Astrocyte (in vitro differentiated cells and primary cell): ENCODE measurements around the gene ME3. TPM values are rescaled to one million over a fixed set of nuclear protein-coding genes. Genes with fewer than 3 reads are reported as not detected.

ENCODE experiments used
- DNase-seq: peaks from one replicate; pipeline ENCODE4 v3.0.0-alpha.2; 2010; ENCODE audit warnings: low read depth
- FAIRE-seq: peaks from 2 replicates; lab custom pipeline; 2011; peaks lifted over from hg19 to GRCh38; lab: Jason Lieb, UNC
- H2AFZ ChIP-seq: 2 replicates; pipeline ENCODE4 v1.6.0; 2012; ENCODE audit warnings: low read depth, low read length, inconsistent platforms
- H3K27ac ChIP-seq: 2 replicates; pipeline ENCODE4 v1.5.1; 2011; ENCODE audit warnings: low read depth, low read length, inconsistent platforms
- H3K27me3 ChIP-seq: 2 replicates; pipeline ENCODE4 v1.6.0; 2011; ENCODE audit warnings: low read length, inconsistent platforms; ENCODE audit not compliant: insufficient read depth
- H3K36me3 ChIP-seq: 2 replicates; pipeline ENCODE4 v1.5.1; 2011; ENCODE audit warnings: low read length, inconsistent platforms; ENCODE audit not compliant: insufficient read depth
- H3K4me1 ChIP-seq: 2 replicates; pipeline ENCODE4 v1.5.1; 2011; ENCODE audit warnings: low read length, inconsistent platforms; ENCODE audit not compliant: insufficient read depth
- H3K4me2 ChIP-seq: 2 replicates; pipeline ENCODE4 v1.6.0; 2012; ENCODE audit warnings: low read length, inconsistent platforms
- H3K4me3 ChIP-seq: 2 replicates; pipeline ENCODE4 v1.5.1; 2011; ENCODE audit warnings: low read depth, mild to moderate bottlenecking, low read length, inconsistent platforms; ENCODE audit not compliant: insufficient read depth
- H3K79me2 ChIP-seq: 2 replicates; pipeline ENCODE4 v1.6.0; 2012; ENCODE audit warnings: mild to moderate bottlenecking, low read length, inconsistent platforms; ENCODE audit not compliant: insufficient read depth
- H3K9ac ChIP-seq: 2 replicates; pipeline ENCODE4 v1.6.0; 2012; ENCODE audit warnings: mild to moderate bottlenecking, low read length, inconsistent platforms
- H3K9me3 ChIP-seq: 2 replicates; pipeline ENCODE4 v1.5.1; 2012; ENCODE audit warnings: low read depth, mild to moderate bottlenecking, low read length, inconsistent platforms; ENCODE audit not compliant: insufficient read depth
- H4K20me1 ChIP-seq: 2 replicates; pipeline ENCODE4 v1.6.0; 2012; ENCODE audit warnings: low read length, inconsistent platforms; ENCODE audit not compliant: insufficient read depth
- H3K27ac Mint-ChIP-seq: one replicate; pipeline ENCODE4 v1.8.0; 2021; ENCODE audit warnings: mild to moderate bottlenecking, mixed read lengths; ENCODE audit not compliant: unreplicated experiment
- H3K27me3 Mint-ChIP-seq: one replicate; pipeline ENCODE4 v1.8.0; 2021; ENCODE audit warnings: low read depth, mixed read lengths; ENCODE audit not compliant: unreplicated experiment
- H3K36me3 Mint-ChIP-seq: one replicate; pipeline ENCODE4 v1.8.0; 2021; ENCODE audit warnings: low read depth, mixed read lengths; ENCODE audit not compliant: unreplicated experiment
- H3K4me1 Mint-ChIP-seq: one replicate; pipeline ENCODE4 v1.8.0; 2021; ENCODE audit warnings: low read depth, mixed read lengths; ENCODE audit not compliant: unreplicated experiment
- H3K4me3 Mint-ChIP-seq: one replicate; pipeline ENCODE4 v1.8.0; 2021; ENCODE audit warnings: mild to moderate bottlenecking, moderate library complexity, mixed read lengths; ENCODE audit not compliant: unreplicated experiment
- H3K9me3 Mint-ChIP-seq: one replicate; pipeline ENCODE4 v1.8.0; 2021; ENCODE audit warnings: mild to moderate bottlenecking, mixed read lengths; ENCODE audit not compliant: unreplicated experiment
- EZH2 ChIP-seq: IDR thresholded peaks from 2 replicates; pipeline ENCODE4 v1.6.1; 2012; ENCODE audit warnings: mild to moderate bottlenecking, low read length, inconsistent platforms; ENCODE audit not compliant: insufficient read depth
- total RNA-seq: library from RNA; stranded (reverse); gene quantifications from 2 replicates; pipeline ENCODE4 v1.2.1, GENCODE V29; 2021
- TF ChIP-seq, protein P1 (sequence below): IDR thresholded peaks from 2 replicates; pipeline ENCODE4 v1.5.1; 2011; ENCODE audit warnings: low read depth, mild to moderate bottlenecking, inconsistent platforms, low read length, moderate library complexity; ENCODE audit not compliant: insufficient read depth

The ME3 gene
- total RNA-seq, 1 donor from 2014 or later, result 28.6 TPM

DNA sequence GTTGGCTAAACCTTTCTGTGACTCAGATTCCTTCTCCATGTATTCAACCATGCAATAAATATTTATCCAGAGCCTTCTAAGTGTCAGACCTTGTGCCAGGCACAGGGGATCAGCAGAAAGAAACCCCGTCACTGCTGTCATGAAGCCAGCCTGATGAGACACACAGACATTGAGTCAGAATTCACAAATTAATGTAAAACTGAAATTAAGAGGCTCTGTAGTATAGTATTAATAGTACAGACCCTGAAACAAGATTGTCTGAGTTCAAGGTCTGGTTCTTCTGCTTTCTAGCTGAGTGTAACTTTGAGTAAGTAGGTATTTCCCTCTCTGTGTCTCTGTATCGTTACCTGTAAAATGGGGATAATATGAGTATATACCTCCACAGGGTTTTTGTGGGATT lies 46.9 kb downstream of the ME3 start:
- no peak for DNase-seq
- no peak overlapping the region for H3K27ac Mint-ChIP-seq
- H3K79me2 ChIP-seq, result no peaks in the 10 kb centered on the region
- peaks cover 26% of the 10 kb centered on the region for H3K4me1 Mint-ChIP-seq
- no peaks in the 10 kb centered on the region for H3K27me3 Mint-ChIP-seq
- H3K4me3 ChIP-seq, result no peak overlapping the region
- H2AFZ ChIP-seq, result no peak overlapping the region
- H3K4me2 ChIP-seq, result no peak overlapping the region
- no peaks in the 10 kb centered on the region for H4K20me1 ChIP-seq
- H3K4me1 ChIP-seq, result peaks cover 23% of the 10 kb centered on the region
- H3K27me3 ChIP-seq, result no peaks in the 10 kb centered on the region
- H3K36me3 ChIP-seq, result no peaks in the 10 kb centered on the region
- no peak overlapping the region for H3K4me3 Mint-ChIP-seq
- TF ChIP-seq, protein P1, sequence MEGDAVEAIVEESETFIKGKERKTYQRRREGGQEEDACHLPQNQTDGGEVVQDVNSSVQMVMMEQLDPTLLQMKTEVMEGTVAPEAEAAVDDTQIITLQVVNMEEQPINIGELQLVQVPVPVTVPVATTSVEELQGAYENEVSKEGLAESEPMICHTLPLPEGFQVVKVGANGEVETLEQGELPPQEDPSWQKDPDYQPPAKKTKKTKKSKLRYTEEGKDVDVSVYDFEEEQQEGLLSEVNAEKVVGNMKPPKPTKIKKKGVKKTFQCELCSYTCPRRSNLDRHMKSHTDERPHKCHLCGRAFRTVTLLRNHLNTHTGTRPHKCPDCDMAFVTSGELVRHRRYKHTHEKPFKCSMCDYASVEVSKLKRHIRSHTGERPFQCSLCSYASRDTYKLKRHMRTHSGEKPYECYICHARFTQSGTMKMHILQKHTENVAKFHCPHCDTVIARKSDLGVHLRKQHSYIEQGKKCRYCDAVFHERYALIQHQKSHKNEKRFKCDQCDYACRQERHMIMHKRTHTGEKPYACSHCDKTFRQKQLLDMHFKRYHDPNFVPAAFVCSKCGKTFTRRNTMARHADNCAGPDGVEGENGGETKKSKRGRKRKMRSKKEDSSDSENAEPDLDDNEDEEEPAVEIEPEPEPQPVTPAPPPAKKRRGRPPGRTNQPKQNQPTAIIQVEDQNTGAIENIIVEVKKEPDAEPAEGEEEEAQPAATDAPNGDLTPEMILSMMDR, result no peak
- TF ChIP-seq EZH2, result no peak
- H3K27ac ChIP-seq, result no peak overlapping the region
- no peak for FAIRE-seq
- no peaks in the 10 kb centered on the region for H3K9me3 ChIP-seq
- no peaks in the 10 kb centered on the region for H3K9me3 Mint-ChIP-seq
- no peak overlapping the region for H3K9ac ChIP-seq
- peaks cover 6% of the 10 kb centered on the region for H3K36me3 Mint-ChIP-seq

DNA sequence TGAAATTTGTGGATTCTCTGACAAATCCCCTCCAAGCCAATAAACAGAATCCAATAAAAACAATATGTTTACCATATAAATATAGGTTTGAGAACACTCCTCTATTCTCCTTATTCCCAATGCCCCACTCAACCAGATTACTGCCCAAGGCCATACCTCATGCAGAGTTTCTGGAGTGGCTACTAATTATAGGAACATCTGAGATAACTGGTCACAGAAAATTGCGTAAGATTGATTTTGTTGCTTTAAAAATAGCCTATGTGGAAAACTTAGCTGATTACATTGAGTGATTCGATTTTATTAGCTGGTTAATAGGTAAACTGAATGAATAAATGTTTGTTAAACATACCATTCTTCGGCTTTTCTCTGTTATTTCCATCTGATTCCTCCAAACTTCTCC lies 48.0 kb downstream of the ME3 start:
- H3K27me3 Mint-ChIP-seq, result no peaks in the 10 kb centered on the region
- H3K9me3 Mint-ChIP-seq, result no peaks in the 10 kb centered on the region
- DNase-seq (no peak), FAIRE-seq (no peak)
- Histone ChIP-seq H3K27ac (no peak overlapping the region), H3K9me3 (no peaks in the 10 kb centered on the region), H4K20me1 (no peaks in the 10 kb centered on the region), H3K4me2 (no peak overlapping the region), H3K4me3 (no peak overlapping the region), H3K27me3 (no peaks in the 10 kb centered on the region), H3K9ac (no peak overlapping the region), H2AFZ (no peak overlapping the region), H3K36me3 (no peaks in the 10 kb centered on the region), H3K79me2 (no peaks in the 10 kb centered on the region), H3K4me1 (peaks cover 19% of the 10 kb centered on the region)
- peak overlapping the region; percentile 16 for H3K27ac Mint-ChIP-seq
- TF ChIP-seq, protein P1, result no peak
- TF ChIP-seq EZH2, result no peak
- H3K36me3 Mint-ChIP-seq, result peaks cover 9% of the 10 kb centered on the region
- H3K4me3 Mint-ChIP-seq, result no peak overlapping the region
- H3K4me1 Mint-ChIP-seq, result peaks cover 19% of the 10 kb centered on the region

DNA sequence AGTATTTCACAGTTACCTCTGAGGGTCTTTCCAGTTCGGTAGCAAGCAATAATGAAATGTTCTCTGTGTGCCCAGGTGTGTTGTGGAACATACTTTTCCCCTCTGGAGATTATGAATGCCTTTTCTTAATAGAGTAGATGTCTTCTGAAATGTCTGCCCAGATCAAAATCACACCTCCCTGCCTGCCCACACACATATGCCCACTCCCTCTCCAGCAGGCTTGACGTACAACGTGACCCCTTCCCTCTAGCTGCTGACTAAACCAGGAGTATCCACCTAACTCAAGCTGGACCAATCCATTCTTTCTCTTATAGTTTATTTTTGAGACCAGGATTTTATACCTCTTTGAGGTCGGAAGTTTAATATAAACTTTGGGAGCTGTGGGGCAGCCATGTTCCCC lies 48.7 kb downstream of the ME3 start:
- no peaks in the 10 kb centered on the region for H3K9me3 ChIP-seq
- no peak for TF ChIP-seq EZH2
- TF ChIP-seq, protein P1, result no peak
- no peak overlapping the region for H3K4me3 ChIP-seq
- Mint-ChIP-seq H3K4me3 (no peak overlapping the region), H3K27ac (peak overlapping the region; percentile 91), H3K9me3 (peaks cover 2% of the 10 kb centered on the region), H3K4me1 (peaks cover 16% of the 10 kb centered on the region), H3K36me3 (peaks cover 12% of the 10 kb centered on the region), H3K27me3 (no peaks in the 10 kb centered on the region)
- H4K20me1 ChIP-seq, result no peaks in the 10 kb centered on the region
- H3K4me2 ChIP-seq, result peak overlapping the region; percentile 2
- peak overlapping the region; percentile 57 for H3K27ac ChIP-seq
- FAIRE-seq, result no peak
- H3K79me2 ChIP-seq, result no peaks in the 10 kb centered on the region
- H3K36me3 ChIP-seq, result no peaks in the 10 kb centered on the region
- no peak overlapping the region for H2AFZ ChIP-seq
- H3K27me3 ChIP-seq, result no peaks in the 10 kb centered on the region
- H3K9ac ChIP-seq, result peak overlapping the region; percentile 37
- H3K4me1 ChIP-seq, result peaks cover 19% of the 10 kb centered on the region
- DNase-seq, result no peak
